HepG2 (cell line): Measurements from ENCODE around the gene TMPO.

ENCODE experiments used
- ATF7-NPFF ChIP-seq: sonication (generic); formaldehyde crosslinking; IDR thresholded peaks from 2 replicates; pipeline ENCODE4 v1.8.1; 2023; ENCODE audit warnings: mild to moderate bottlenecking, low read depth, missing genetic modification reagents, moderate library complexity
- JUNB ChIP-seq: sonication (generic); formaldehyde crosslinking; IDR thresholded peaks from 2 replicates; pipeline ENCODE4 v1.8.0; 2022; ENCODE audit warnings: missing genetic modification reagents, mild to moderate bottlenecking, borderline replicate concordance
- JUND ChIP-seq: sonication (generic); formaldehyde crosslinking; IDR thresholded peaks from 2 replicates; pipeline ENCODE4 v1.8.0; 2022; ENCODE audit warnings: mild to moderate bottlenecking, missing genetic modification reagents
- KAT8 ChIP-seq: IDR thresholded peaks from 2 replicates; pipeline ENCODE4 v1.6.1; 2016; ENCODE audit warnings: missing genetic modification reagents, missing compliant biosample characterization
- KDM2A ChIP-seq: sonication (generic); formaldehyde crosslinking; IDR thresholded peaks from 2 replicates; pipeline ENCODE4 v1.4.0; 2020; ENCODE audit warnings: low read depth, missing genetic modification reagents, borderline replicate concordance
- PBX2 ChIP-seq: IDR thresholded peaks from 2 replicates; pipeline ENCODE4 v1.6.1; 2016; ENCODE audit warnings: control low read depth
- TAF1 ChIP-seq: sonication (generic); formaldehyde crosslinking; IDR thresholded peaks from 2 replicates; pipeline ENCODE4 v1.4.0; 2020; ENCODE audit warnings: missing genetic modification reagents
- TF ChIP-seq, protein P1 (sequence below): sonication (generic); formaldehyde crosslinking; IDR thresholded peaks from 2 replicates; pipeline ENCODE4 v1.5.0; 2020; ENCODE audit warnings: mild to moderate bottlenecking, missing genetic modification reagents, moderate library complexity

DNA sequence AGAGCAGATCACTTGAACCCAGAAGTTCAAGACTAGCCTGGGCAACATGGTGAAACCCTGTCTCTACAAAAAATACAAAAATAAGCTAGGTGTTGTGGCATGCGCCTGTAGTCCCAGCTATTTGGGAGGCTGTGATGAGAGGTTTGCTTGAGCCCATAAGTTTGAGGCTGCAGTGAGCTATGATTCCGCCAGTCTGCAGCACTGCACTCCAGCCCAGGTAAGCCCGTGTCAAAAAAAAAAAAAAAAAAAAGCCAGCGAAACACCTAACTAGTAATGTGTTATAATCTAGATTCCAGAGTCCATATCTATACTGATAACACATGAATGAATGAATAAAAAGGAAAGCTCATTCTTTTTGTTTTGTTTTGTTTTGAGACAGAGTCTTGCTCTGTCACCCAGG lies 59.6 kb downstream of the TMPO start:
- TF ChIP-seq KAT8 (CRISPR knock-in tag) (no peak), JUND (CRISPR knock-in tag) (no peak), ATF7-NPFF (no peak), TAF1 (CRISPR knock-in tag) (no peak), JUNB (CRISPR knock-in tag) (no peak), PBX2 (CRISPR knock-in tag) (no peak), KDM2A (no peak)
- TF ChIP-seq, protein P1, sequence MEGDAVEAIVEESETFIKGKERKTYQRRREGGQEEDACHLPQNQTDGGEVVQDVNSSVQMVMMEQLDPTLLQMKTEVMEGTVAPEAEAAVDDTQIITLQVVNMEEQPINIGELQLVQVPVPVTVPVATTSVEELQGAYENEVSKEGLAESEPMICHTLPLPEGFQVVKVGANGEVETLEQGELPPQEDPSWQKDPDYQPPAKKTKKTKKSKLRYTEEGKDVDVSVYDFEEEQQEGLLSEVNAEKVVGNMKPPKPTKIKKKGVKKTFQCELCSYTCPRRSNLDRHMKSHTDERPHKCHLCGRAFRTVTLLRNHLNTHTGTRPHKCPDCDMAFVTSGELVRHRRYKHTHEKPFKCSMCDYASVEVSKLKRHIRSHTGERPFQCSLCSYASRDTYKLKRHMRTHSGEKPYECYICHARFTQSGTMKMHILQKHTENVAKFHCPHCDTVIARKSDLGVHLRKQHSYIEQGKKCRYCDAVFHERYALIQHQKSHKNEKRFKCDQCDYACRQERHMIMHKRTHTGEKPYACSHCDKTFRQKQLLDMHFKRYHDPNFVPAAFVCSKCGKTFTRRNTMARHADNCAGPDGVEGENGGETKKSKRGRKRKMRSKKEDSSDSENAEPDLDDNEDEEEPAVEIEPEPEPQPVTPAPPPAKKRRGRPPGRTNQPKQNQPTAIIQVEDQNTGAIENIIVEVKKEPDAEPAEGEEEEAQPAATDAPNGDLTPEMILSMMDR = no peak
